HG03469 (cell line): ENCODE data around the gene PRSS8.
"Not testable (repeated sequence)": the region's sequence is repeated elsewhere in the genome, so short reads cannot be mapped to it uniquely, and the experiment has no call there.

Experiments used
- ATAC-seq: cut with Tn5 transposase; IDR thresholded peaks from one replicate; pipeline ENCODE4 v1.9.1; 2021; ENCODE audit warnings: mild to moderate bottlenecking, moderate library complexity, moderate number of reproducible peaks; ENCODE audit not compliant: unreplicated experiment

PRSS8 gene

GRCh38 chr16:31108035-31108793 lies 27.3 kb downstream of the PRSS8 start, which contains the start of gene BCKDK:
Gene BCKDK, plus strand, starts transcription at chr16:31108386. Its CDS starts 838 bp downstream, at chr16:31109224.
- peak; percentile 71 for ATAC-seq

GRCh38 chr16:31107465-31107867 lies 28.1 kb downstream of the PRSS8 start:
- no peak for ATAC-seq

GRCh38 chr16:31106509-31107464 lies 28.7 kb downstream of the PRSS8 start:
- no peak for ATAC-seq

- no peak for ATAC-seq
These were observed 29.8 kb downstream of the PRSS8 start for GRCh38 chr16:31105677-31106213.

GRCh38 chr16:31100876-31101641 lies 34.5 kb downstream of the PRSS8 start:
- not testable (repeated sequence) for ATAC-seq

- ATAC-seq: no peak
These were observed 35.5 kb downstream of the PRSS8 start for GRCh38 chr16:31099860-31100638.

- peak; percentile 69 for ATAC-seq
These were observed 41.0 kb downstream of the PRSS8 start, which contains the start of gene VKORC1 for GRCh38 chr16:31094424-31095120. Gene VKORC1, minus strand, starts transcription at chr16:31094797. Its CDS starts 68 bp downstream, at chr16:31094729.

- ATAC-seq: no peak
These were observed 41.5 kb downstream of the PRSS8 start for GRCh38 chr16:31094088-31094423.

- no peak for ATAC-seq
These were observed 42.3 kb downstream of the PRSS8 start for GRCh38 chr16:31093132-31093703.

GRCh38 chr16:31092330-31092729 lies 43.2 kb downstream of the PRSS8 start:
- no peak for ATAC-seq

GRCh38 chr16:31090540-31090939 lies 45.0 kb downstream of the PRSS8 start:
- ATAC-seq: no peak

GRCh38 chr16:31089199-31089598 lies 46.3 kb downstream of the PRSS8 start:
- ATAC-seq: no peak

- ATAC-seq: no peak
These were observed 46.9 kb downstream of the PRSS8 start, which contains the start of gene PRSS53 for GRCh38 chr16:31088459-31089183. Gene PRSS53, minus strand, starts transcription at chr16:31088943. Its CDS starts 134 bp downstream, at chr16:31088809.

- ATAC-seq: no peak
These were observed 47.6 kb downstream of the PRSS8 start for GRCh38 chr16:31087971-31088370.

GRCh38 chr16:31087481-31087880 lies 48.0 kb downstream of the PRSS8 start:
- no peak for ATAC-seq

- ATAC-seq: no peak
These were observed 49.0 kb downstream of the PRSS8 start for GRCh38 chr16:31086629-31086906.

GRCh38 chr16:31085873-31086628 lies 49.5 kb downstream of the PRSS8 start:
- ATAC-seq: no peak

GRCh38 chr16:31085411-31085810 lies 50.1 kb downstream of the PRSS8 start:
- no peak for ATAC-seq
